Cardiac fibroblast (primary cell): ENCODE measurements around the gene SLC39A10.
"Not testable (repeated sequence)": the region's sequence is repeated elsewhere in the genome, so short reads cannot be mapped to it uniquely, and the experiment has no call there.

Experiments used
- DNase-seq, 2 donors: peaks; one replicate each; pipeline versions ENCODE4 v3.0.0 to v3.0.0-alpha.2; 2010; ENCODE audit warnings: low read depth in 2 of 2
- H3K4me3 ChIP-seq, 2 donors: replicated peaks in 1 of 2; 1 replicate in 1 of 2; 2 replicates in 1 of 2; pipeline ENCODE4 v1.5.1; 2011; ENCODE audit warnings: low read depth in 2 of 2, low read length in 2 of 2, mild to moderate bottlenecking in 2 of 2, moderate library complexity in 1 of 2
- CTCF ChIP-seq: IDR thresholded peaks from one replicate; pipeline ENCODE4 v1.5.1; 2011; ENCODE audit warnings: low read depth, mild to moderate bottlenecking, low read length, inconsistent platforms

SLC39A10 gene

DNA sequence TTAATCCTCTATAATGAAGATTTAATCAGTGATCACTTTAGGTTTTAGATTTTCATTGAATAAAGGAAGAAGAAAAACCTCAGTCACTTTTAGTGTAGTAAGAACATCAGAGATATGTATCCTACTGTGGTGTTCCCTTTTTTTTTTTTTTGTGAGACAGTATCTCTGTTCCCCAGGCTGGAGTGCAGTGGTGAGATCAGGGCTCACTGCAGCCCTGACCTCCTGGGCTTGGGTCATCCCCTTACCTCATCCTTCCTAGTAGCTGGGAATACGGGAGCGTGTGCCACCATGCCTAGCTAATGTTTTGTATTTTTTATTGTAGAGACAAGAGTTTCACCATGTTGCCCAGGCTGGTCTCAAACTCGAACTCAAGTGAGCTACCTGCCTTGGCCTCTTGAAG, 5.1 kb downstream of the SLC39A10 start:
- H3K4me3 ChIP-seq: no peak overlapping the region
- TF ChIP-seq CTCF: no peak
- DNase-seq: no peak

DNA sequence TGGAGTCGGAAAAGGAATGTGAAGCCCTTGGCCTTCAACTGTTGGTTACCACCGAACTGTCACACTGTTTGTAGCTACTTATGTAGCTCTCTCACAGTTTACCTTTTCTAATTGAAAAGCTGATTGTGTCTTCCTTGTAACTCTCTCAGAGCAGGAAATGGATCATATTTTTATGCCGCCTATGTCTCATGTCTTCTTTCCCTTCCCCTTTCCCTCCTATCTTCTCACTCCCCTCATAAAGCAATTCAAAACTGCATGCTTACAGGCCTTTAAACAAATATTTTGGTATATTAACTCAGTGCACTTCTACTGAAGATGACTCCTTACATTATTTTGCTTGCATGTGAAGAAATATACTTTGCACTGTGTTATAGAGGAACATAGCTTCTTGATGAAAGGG, 6.0 kb downstream of the SLC39A10 start:
- H3K4me3 ChIP-seq: no peak overlapping the region
- no peak for TF ChIP-seq CTCF
- no peak for DNase-seq

DNA sequence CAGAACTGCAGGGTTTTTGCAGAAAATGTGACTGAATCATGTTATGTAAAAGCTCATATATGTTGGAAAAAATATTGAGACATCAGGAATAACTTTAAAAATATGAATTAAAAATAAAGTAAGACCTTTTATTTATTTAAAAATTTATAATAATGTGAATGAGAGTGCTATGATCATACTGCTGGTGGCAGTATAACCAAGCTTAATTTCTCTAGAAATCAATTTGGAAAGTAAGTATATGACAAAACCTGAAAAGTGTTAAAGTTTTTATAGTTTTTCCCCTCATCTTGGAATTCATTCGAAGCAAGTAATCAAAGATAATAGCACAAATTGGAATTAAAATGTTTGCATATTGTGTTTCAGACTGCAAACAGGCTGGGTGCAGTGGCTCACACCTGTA, 7.5 kb downstream of the SLC39A10 start:
- TF ChIP-seq CTCF: peak; percentile 17
- H3K4me3 ChIP-seq: no peak overlapping the region
- DNase-seq: peak; percentile 26 to 43

DNA sequence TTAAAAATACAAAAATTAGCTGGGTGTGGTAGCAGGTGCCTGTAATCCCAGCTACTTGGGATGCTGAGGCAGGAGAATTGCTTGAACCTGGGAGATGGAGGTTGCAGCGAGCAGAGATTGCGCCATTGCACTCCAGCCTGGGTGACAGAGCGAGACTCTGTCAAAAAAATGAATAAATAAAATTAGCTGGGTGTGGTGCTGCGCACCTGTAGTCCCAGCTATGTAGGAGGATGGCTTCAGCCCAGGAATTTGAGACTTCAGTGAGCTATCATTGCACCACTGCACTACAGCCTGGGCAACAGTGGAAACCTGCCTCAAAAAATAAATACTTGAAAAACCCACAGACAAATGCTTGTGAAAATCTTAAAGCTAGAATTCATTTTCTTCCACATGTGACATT, 8.1 kb downstream of the SLC39A10 start:
- not testable (repeated sequence) for H3K4me3 ChIP-seq, DNase-seq

GRCh38 chr2:195666113-195666712, 9.2 kb downstream of the SLC39A10 start:
- no peak for DNase-seq
- H3K4me3 ChIP-seq: no peak overlapping the region
- TF ChIP-seq CTCF: no peak

GRCh38 chr2:195667974-195668373, 10.9 kb downstream of the SLC39A10 start:
- TF ChIP-seq CTCF: no peak
- no peak overlapping the region for H3K4me3 ChIP-seq
- DNase-seq: no peak

- TF ChIP-seq CTCF: no peak
- no peak overlapping the region for H3K4me3 ChIP-seq
- DNase-seq: no peak
Measured at GRCh38 chr2:195670191-195670590, 13.2 kb downstream of the SLC39A10 start.
